H1 (cell line): Measurements from ENCODE around the gene PLAAT1. TPM values are rescaled to one million over a fixed set of nuclear protein-coding genes. Genes with fewer than 3 reads are reported as not detected.

Experiments
- CTCF ChIA-PET: fragments of 300-600 bp; sonication (Branson Sonifier 250); formaldehyde crosslinking; loops from one replicate; lab custom pipeline; 2021; ENCODE audit not compliant: partially characterized antibody; lab: Charles Lee
- POLR2A ChIA-PET: fragments of 300-600 bp; sonication (Branson Sonifier 250); formaldehyde crosslinking; loops from one replicate; lab custom pipeline; 2021; ENCODE audit warnings: inconsistent platforms; ENCODE audit not compliant: partially characterized antibody; lab: Charles Lee
- DNase-seq, 2 experiments: peaks; one replicate each; pipeline versions ENCODE4 v3.0.0 to v3.0.0-alpha.2; 2010 to 2022; ENCODE audit warnings: low spot score in 2 of 2, low read depth in 1 of 2, mixed read lengths in 1 of 2
- FAIRE-seq: peaks from 2 replicates; lab custom pipeline; 2011; peaks lifted over from hg19 to GRCh38; lab: Jason Lieb, UNC
- H2AFZ ChIP-seq: 2 replicates; pipeline ENCODE4 v1.8.1; 2012; ENCODE audit warnings: low read length, inconsistent platforms
- H2AK5ac ChIP-seq: 2 replicates; pipeline ENCODE4 v1.6.1; 2013; ENCODE audit warnings: low read depth, low read length
- H2BK120ac ChIP-seq: replicated peaks from 2 replicates; pipeline ENCODE3; 2013; ENCODE audit warnings: low read depth, low read length, inconsistent platforms
- H2BK12ac ChIP-seq: 2 replicates; pipeline ENCODE4 v1.6.1; 2013; ENCODE audit warnings: low read depth, low read length
- H2BK15ac ChIP-seq: 2 replicates; pipeline ENCODE4 v1.6.1; 2013; ENCODE audit warnings: low read length
- H2BK20ac ChIP-seq: 2 replicates; pipeline ENCODE4 v1.6.1; 2013; ENCODE audit warnings: low read length
- H2BK5ac ChIP-seq: 2 replicates; pipeline ENCODE4 v1.6.1; 2013; ENCODE audit warnings: low read depth, low read length
- H3K14ac ChIP-seq: 2 replicates; pipeline ENCODE4 v1.6.1; 2013; ENCODE audit warnings: inconsistent platforms; ENCODE audit not compliant: insufficient read length
- H3K18ac ChIP-seq: 2 replicates; pipeline ENCODE4 v1.6.1; 2013; ENCODE audit warnings: low read length; ENCODE audit errors: extremely low read depth
- H3K23ac ChIP-seq: 2 replicates; pipeline ENCODE4 v1.6.1; 2013; ENCODE audit warnings: inconsistent platforms; ENCODE audit not compliant: insufficient read length
- H3K23me2 ChIP-seq: 2 replicates; pipeline ENCODE4 v1.6.1; 2013; ENCODE audit warnings: low read depth, low read length
- H3K27ac ChIP-seq: 2 replicates; pipeline ENCODE4 v1.6.1; 2011; ENCODE audit warnings: low read depth, low read length, inconsistent platforms
- H3K27me3 ChIP-seq, 4 experiments: replicated peaks in 1 of 4; 1 replicate in 1 of 4; 2 replicates in 3 of 4; pipeline versions ENCODE4 v1.6.1 to v1.8.1; 2011 to 2013; ENCODE audit warnings: low read length in 3 of 4, mild to moderate bottlenecking in 3 of 4, inconsistent platforms in 2 of 4, mixed read lengths in 2 of 4, moderate library complexity in 1 of 4; ENCODE audit not compliant: control insufficient read depth in 3 of 4, insufficient read depth in 3 of 4; ENCODE audit errors: extremely low read depth in 1 of 4
- H3K36me3 ChIP-seq, 4 experiments: 2 replicates each; pipeline versions ENCODE4 v1.6.1 to v1.8.1; 2011 to 2013; ENCODE audit warnings: mild to moderate bottlenecking in 4 of 4, low read length in 3 of 4, moderate library complexity in 2 of 4, control low read depth in 1 of 4, inconsistent platforms in 1 of 4; ENCODE audit not compliant: insufficient read depth in 4 of 4, control insufficient read depth in 2 of 4
- H3K4ac ChIP-seq: replicated peaks from 2 replicates; pipeline ENCODE3; 2013; ENCODE audit warnings: low read length, low read depth, mixed read lengths, inconsistent platforms; ENCODE audit not compliant: insufficient read length
- H3K4me1 ChIP-seq, 4 experiments: replicated peaks in 1 of 4; 1 replicate in 1 of 4; 2 replicates in 3 of 4; pipeline versions ENCODE4 v1.6.1 to v1.8.1; 2011 to 2013; ENCODE audit warnings: low read length in 3 of 4, inconsistent platforms in 2 of 4, mixed read lengths in 1 of 4; ENCODE audit not compliant: insufficient read depth in 4 of 4, control insufficient read depth in 3 of 4
- H3K4me2 ChIP-seq, 2 experiments: 2 replicates each; pipeline versions ENCODE4 v1.6.1 to v1.8.1; 2011 to 2013; ENCODE audit warnings: low read depth in 2 of 2, low read length in 2 of 2, control low read depth in 1 of 2, inconsistent platforms in 1 of 2, mild to moderate bottlenecking in 1 of 2; ENCODE audit not compliant: insufficient read depth in 1 of 2
- H3K4me3 ChIP-seq, 4 experiments: fragments of 200-600, 300-600 bp in 1 of 4; sonication (generic), shearing (Covaris generic), sonication (Bioruptor Twin) in 1 of 4; 2 replicates each; pipeline versions ENCODE4 v1.5.1 to v1.8.1; 2011 to 2016; ENCODE audit warnings: low read length in 4 of 4, low read depth in 3 of 4, control low read depth in 2 of 4, inconsistent platforms in 2 of 4, mild to moderate bottlenecking in 2 of 4, mixed read lengths in 1 of 4, moderate library complexity in 1 of 4; ENCODE audit not compliant: insufficient read depth in 2 of 4; ENCODE audit errors: extremely low read depth in 1 of 4
- H3K56ac ChIP-seq: replicated peaks from 2 replicates; pipeline ENCODE3; 2013; ENCODE audit warnings: low read depth, mild to moderate bottlenecking, mixed read lengths, low read length, inconsistent platforms; ENCODE audit not compliant: insufficient read length
- H3K79me1 ChIP-seq: 2 replicates; pipeline ENCODE4 v1.6.1; 2013; ENCODE audit warnings: low read depth, low read length, control low read depth
- H3K79me2 ChIP-seq, 2 experiments: 2 replicates each; pipeline versions ENCODE4 v1.6.1 to v1.8.1; 2012 to 2013; ENCODE audit warnings: low read length in 2 of 2, mild to moderate bottlenecking in 2 of 2, inconsistent platforms in 1 of 2; ENCODE audit not compliant: insufficient read depth in 2 of 2, control insufficient read depth in 1 of 2
- H3K9ac ChIP-seq, 4 experiments: replicated peaks in 1 of 4; 1 replicate in 1 of 4; 2 replicates in 3 of 4; pipeline versions ENCODE4 v1.6.1 to v1.8.1; 2011 to 2013; ENCODE audit warnings: low read depth in 3 of 4, low read length in 3 of 4, control low read depth in 2 of 4, mild to moderate bottlenecking in 2 of 4, moderate library complexity in 2 of 4, inconsistent platforms in 1 of 4; ENCODE audit errors: extremely low read depth in 1 of 4
- H3K9me3 ChIP-seq, 2 experiments: 2 replicates each; pipeline versions ENCODE4 v1.6.1 to v1.8.1; 2012 to 2013; ENCODE audit warnings: mild to moderate bottlenecking in 2 of 2, moderate library complexity in 2 of 2, control low read depth in 1 of 2, inconsistent platforms in 1 of 2, low read depth in 1 of 2, low read length in 1 of 2, mixed read lengths in 1 of 2; ENCODE audit not compliant: insufficient read depth in 2 of 2
- H4K20me1 ChIP-seq, 2 experiments: replicated peaks in 1 of 2; 2 replicates each; pipeline versions ENCODE3 to v1.8.1; 2011 to 2013; ENCODE audit warnings: inconsistent platforms in 2 of 2, low read length in 2 of 2, mild to moderate bottlenecking in 1 of 2; ENCODE audit not compliant: insufficient read depth in 2 of 2, control insufficient read depth in 1 of 2
- H4K5ac ChIP-seq: 2 replicates; pipeline ENCODE4 v1.6.1; 2013; ENCODE audit warnings: low read length, low read depth, mixed read lengths, inconsistent platforms; ENCODE audit not compliant: insufficient read length
- H4K8ac ChIP-seq: 2 replicates; pipeline ENCODE4 v1.8.0; 2013; ENCODE audit warnings: mild to moderate bottlenecking, moderate library complexity, low read length, inconsistent platforms; ENCODE audit not compliant: insufficient read depth; ENCODE audit errors: extremely low read depth
- H4K91ac ChIP-seq: replicated peaks from 2 replicates; pipeline ENCODE3; 2013; ENCODE audit warnings: low read length, mixed read lengths, inconsistent platforms; ENCODE audit not compliant: insufficient read length
- EGR1 ChIP-seq: IDR thresholded peaks from 2 replicates; pipeline ENCODE4 v1.6.1; 2011; ENCODE audit warnings: low read depth, low read length, borderline replicate concordance
- SP2 ChIP-seq: IDR thresholded peaks from 2 replicates; pipeline ENCODE4 v1.6.1; 2012; ENCODE audit warnings: mild to moderate bottlenecking, low read length, inconsistent platforms
- SRF ChIP-seq: IDR thresholded peaks from 2 replicates; pipeline ENCODE4 v1.6.1; 2011; ENCODE audit warnings: mild to moderate bottlenecking, low read depth, low read length, moderate library complexity
- WGBS, 2 experiments: shearing (Covaris generic) in 1 of 2; methylation state at CpG; one replicate each; pipeline versions ENCODE4 v1.1.6 to v1.1.7; 2013 to 2015; ENCODE audit warnings: low lambda C conversion rate in 2 of 2, mixed read lengths in 2 of 2, inconsistent platforms in 1 of 2, low coverage in 1 of 2, missing lambda C conversion rate in 1 of 2; ENCODE audit not compliant: insufficient replicate concordance in 2 of 2, insufficient coverage in 1 of 2, insufficient read length in 1 of 2; ENCODE audit errors: extremely low coverage in 1 of 2, missing lambda C conversion rate in 1 of 2; 5-methylcytosine and 5-hydroxymethylcytosine counted together
- polyA plus RNA-seq, 7 experiments: library from polyadenylated mRNA; depleted of rRNA in 3 of 7; stranded (reverse) in 5 of 7; unstranded in 2 of 7; fragments of >200 nt in 5 of 7; fragments of 200-250 nt in 2 of 7; gene quantifications; 1 replicate in 5 of 7; 2 replicates in 1 of 7; 4 replicates in 1 of 7; pipeline versions ENCODE4 v1.2.1 to v1.2.3, GENCODE V29; 2011 to 2013; ENCODE audit warnings: missing spikeins in 2 of 7, mixed read lengths in 2 of 7
- total RNA-seq: library from RNA; stranded (reverse); fragmentation: NEBNext Ultra II Directional; extraction: Animal tissue kit (Norgen Biotek cat#: 25700); gene quantifications from 2 replicates; pipeline ENCODE4 v1.2.1, GENCODE V29; 2021

Gene PLAAT1
- total and polyA plus RNA-seq, 2 of the 8 experiments (the other 6 are each of a cell fraction or from before 2014, with no cell fraction given): 4.5 to 6.0 TPM

DNA sequence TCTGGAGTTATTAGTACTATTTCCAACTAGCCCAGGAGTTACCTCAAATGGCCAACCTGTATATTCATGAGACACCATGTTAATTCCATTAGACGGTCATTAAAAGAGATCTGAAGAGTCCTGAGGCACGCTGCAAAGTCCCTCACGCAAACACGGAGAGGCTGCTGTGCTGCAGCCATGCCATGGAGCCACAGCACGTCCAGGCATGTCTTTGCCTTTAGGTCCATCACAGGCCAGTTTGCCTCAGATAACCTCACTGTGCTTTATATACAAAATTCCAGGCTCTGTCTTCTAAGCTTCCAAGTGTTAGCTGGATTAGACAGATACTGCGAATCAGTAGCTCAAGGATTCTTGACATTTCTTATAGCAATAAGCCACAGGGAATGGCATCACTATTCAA is 9.8 kb upstream of the PLAAT1 start:
- peak overlapping the region; percentile 14 for H4K91ac ChIP-seq
- H3K36me3 ChIP-seq: no peaks in the 10 kb centered on the region
- no peak overlapping the region for H3K9ac ChIP-seq
- H3K14ac ChIP-seq: no peak overlapping the region
- no peaks in the 10 kb centered on the region for H3K27me3 ChIP-seq
- FAIRE-seq: no peak
- no peak overlapping the region; the same call in 1 of the 2 replicates for H3K18ac ChIP-seq
- H2AK5ac ChIP-seq: no peak overlapping the region
- H3K79me1 ChIP-seq: no peaks in the 10 kb centered on the region
- H2BK12ac ChIP-seq: 0 out of 2 replicates have a peak overlapping the region, but pooled peaks have one; percentile 52
- DNase-seq: no peak
- ChIA-PET CTCF (no interaction called here), POLR2A (no interaction called here)
- H3K23me2 ChIP-seq: no peaks in the 10 kb centered on the region
- H2AFZ ChIP-seq: peak overlapping the region; percentile 15; the same call in 1 of the 2 replicates
- no peak overlapping the region for H4K8ac ChIP-seq
- H2BK20ac ChIP-seq: no peak overlapping the region
- TF ChIP-seq EGR1 (no peak), SRF (no peak), SP2 (no peak)
- H2BK120ac ChIP-seq: no peak overlapping the region
- H2BK5ac ChIP-seq: peak overlapping the region; percentile 73; the same call in 1 of the 2 replicates
- no peak overlapping the region for H2BK15ac ChIP-seq
- H3K9me3 ChIP-seq: no peaks in the 10 kb centered on the region
- no peak overlapping the region for H3K23ac ChIP-seq
- H3K27ac ChIP-seq: no peak overlapping the region
- H3K4me2 ChIP-seq: no peak overlapping the region
- peaks cover 0 to 27% (median 17%) of the 10 kb centered on the region in 4 experiments for H3K4me1 ChIP-seq
- H3K79me2 ChIP-seq: no peaks in the 10 kb centered on the region
- H4K5ac ChIP-seq: no peak overlapping the region
- no peaks in the 10 kb centered on the region for H4K20me1 ChIP-seq
- WGBS, 2 experiments: 91% methylated on average over 6 of the region's 6 CpGs; no CpG with 5 or more reads in 1 of the 2 experiments
- no peak overlapping the region for H3K56ac ChIP-seq
- no peak overlapping the region for H3K4ac ChIP-seq
- no peak overlapping the region for H3K4me3 ChIP-seq
